ENCODE results near the gene MLX. TPM values are rescaled to one million over a fixed set of nuclear protein-coding genes. Genes with fewer than 3 reads are reported as not detected.

MLX gene
- total and polyA plus RNA-seq, 2 of the 8 experiments (the other 6 are each of a cell fraction or from before 2014, with no cell fraction given), result 27.0 to 27.5 TPM

DNA sequence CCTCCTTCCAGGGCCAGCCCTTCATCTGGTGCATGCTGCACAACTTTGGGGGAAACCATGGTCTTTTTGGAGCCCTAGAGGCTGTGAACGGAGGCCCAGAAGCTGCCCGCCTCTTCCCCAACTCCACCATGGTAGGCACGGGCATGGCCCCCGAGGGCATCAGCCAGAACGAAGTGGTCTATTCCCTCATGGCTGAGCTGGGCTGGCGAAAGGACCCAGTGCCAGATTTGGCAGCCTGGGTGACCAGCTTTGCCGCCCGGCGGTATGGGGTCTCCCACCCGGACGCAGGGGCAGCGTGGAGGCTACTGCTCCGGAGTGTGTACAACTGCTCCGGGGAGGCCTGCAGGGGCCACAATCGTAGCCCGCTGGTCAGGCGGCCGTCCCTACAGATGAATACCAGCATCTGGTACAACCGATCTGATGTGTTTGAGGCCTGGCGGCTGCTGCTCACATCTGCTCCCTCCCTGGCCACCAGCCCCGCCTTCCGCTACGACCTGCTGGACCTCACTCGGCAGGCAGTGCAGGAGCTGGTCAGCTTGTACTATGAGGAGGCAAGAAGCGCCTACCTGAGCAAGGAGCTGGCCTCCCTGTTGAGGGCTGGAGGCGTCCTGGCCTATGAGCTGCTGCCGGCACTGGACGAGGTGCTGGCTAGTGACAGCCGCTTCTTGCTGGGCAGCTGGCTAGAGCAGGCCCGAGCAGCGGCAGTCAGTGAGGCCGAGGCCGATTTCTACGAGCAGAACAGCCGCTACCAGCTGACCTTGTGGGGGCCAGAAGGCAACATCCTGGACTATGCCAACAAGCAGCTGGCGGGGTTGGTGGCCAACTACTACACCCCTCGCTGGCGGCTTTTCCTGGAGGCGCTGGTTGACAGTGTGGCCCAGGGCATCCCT lies 23.5 kb upstream of the MLX start:
- Histone ChIP-seq H3K79me2 (ENCODE audit: control insufficient read depth in 1 of 2, insufficient read depth in 2 of 2, low read length in 2 of 2) (no peaks in the 10 kb centered on the region), H3K9ac (replicated peaks in 1 of 4; ENCODE audit: extremely low read depth in 1 of 4, low read depth in 3 of 4, low read length in 3 of 4) (no peak overlapping the region)
- 92% methylated on average over 39 of the region's 39 CpGs; no CpG with 5 or more reads in 1 of the 2 experiments for WGBS, 2 experiments (ENCODE audit: extremely low coverage in 1 of 2, insufficient coverage in 1 of 2, insufficient read length in 1 of 2, insufficient replicate concordance in 2 of 2, low coverage in 1 of 2, low lambda C conversion rate in 2 of 2, missing lambda C conversion rate in 1 of 2)

More for the DNA sequence above, 23.5 kb upstream of the MLX start:
- no peak overlapping the region for H3K56ac ChIP-seq (replicated peaks; ENCODE audit: insufficient read length, low read depth, low read length)
- H3K36me3 ChIP-seq (ENCODE audit: control insufficient read depth in 2 of 4, insufficient read depth in 4 of 4, low read length in 3 of 4), result peaks cover 0 to 15% (median 8%) of the 10 kb centered on the region in 4 experiments; a peak in 5 of 8 replicates
- H2BK15ac ChIP-seq (ENCODE audit: low read length), result no peak overlapping the region
- no peak overlapping the region for H4K5ac ChIP-seq (ENCODE audit: insufficient read length, low read depth, low read length)
- CTCF ChIA-PET (ENCODE audit: partially characterized antibody), result interaction anchor here (1.1 to 2.3 kb wide), 4 partner anchors 14 to 113 kb away, joined by 3 to 6 read pairs (median 4); no protein-coding TSS in a partner anchor
- peaks cover 1 to 4% of the 10 kb centered on the region in 2 experiments for H4K20me1 ChIP-seq (replicated peaks in 1 of 2; ENCODE audit: control insufficient read depth in 1 of 2, insufficient read depth in 2 of 2, low read length in 2 of 2)
- H3K4me1 ChIP-seq (replicated peaks in 1 of 4; ENCODE audit: control insufficient read depth in 3 of 4, insufficient read depth in 4 of 4, low read length in 3 of 4), result peaks cover 0 to 5% (median 4%) of the 10 kb centered on the region in 4 experiments; a peak in 4 of 7 replicates
- DNase-seq (ENCODE audit: low read depth in 1 of 2, low spot score in 2 of 2) (no peak), FAIRE-seq (no peak)
- no peak overlapping the region for H4K8ac ChIP-seq (ENCODE audit: extremely low read depth, insufficient read depth, low read length)
- H3K18ac ChIP-seq (ENCODE audit: extremely low read depth, low read length), result no peak overlapping the region
- no peak overlapping the region for H3K4me3 ChIP-seq (ENCODE audit: extremely low read depth in 1 of 4, insufficient read depth in 2 of 4, low read depth in 3 of 4, low read length in 4 of 4)
- H2AK5ac ChIP-seq (ENCODE audit: low read depth, low read length), result no peak overlapping the region
- H3K27ac ChIP-seq (ENCODE audit: low read depth, low read length), result no peak overlapping the region
- no peak overlapping the region for H2BK120ac ChIP-seq (replicated peaks; ENCODE audit: low read depth, low read length)
- no peak overlapping the region for H3K4me2 ChIP-seq (ENCODE audit: insufficient read depth in 1 of 2, low read depth in 2 of 2, low read length in 2 of 2)
- H3K27me3 ChIP-seq (replicated peaks in 1 of 4; ENCODE audit: control insufficient read depth in 3 of 4, extremely low read depth in 1 of 4, insufficient read depth in 3 of 4, low read length in 3 of 4), result no peaks in the 10 kb centered on the region
- no peak overlapping the region for H2AFZ ChIP-seq (ENCODE audit: low read length)
- H3K23me2 ChIP-seq (ENCODE audit: low read depth, low read length), result no peaks in the 10 kb centered on the region; the same call in 1 of the 2 replicates
- no peak overlapping the region for H3K4ac ChIP-seq (replicated peaks; ENCODE audit: insufficient read length, low read depth, low read length)
- H3K23ac ChIP-seq (ENCODE audit: insufficient read length), result no peak overlapping the region
- H2BK20ac ChIP-seq (ENCODE audit: low read length), result no peak overlapping the region
- no peaks in the 10 kb centered on the region for H3K9me3 ChIP-seq (ENCODE audit: insufficient read depth in 2 of 2, low read depth in 1 of 2, low read length in 1 of 2)
- POLR2A ChIA-PET (ENCODE audit: partially characterized antibody), result interaction anchor here (0.6 kb wide), 1 partner anchor 11 kb away, joined by 3 read pairs; no protein-coding TSS in a partner anchor
- no peak overlapping the region for H2BK5ac ChIP-seq (ENCODE audit: low read depth, low read length)
- no peak overlapping the region for H2BK12ac ChIP-seq (ENCODE audit: low read depth, low read length)
- no peak overlapping the region for H4K91ac ChIP-seq (replicated peaks; ENCODE audit: insufficient read length, low read length)
- H3K79me1 ChIP-seq (ENCODE audit: low read depth, low read length), result no peaks in the 10 kb centered on the region; the same call in 1 of the 2 replicates
- H3K14ac ChIP-seq (ENCODE audit: insufficient read length), result no peak overlapping the region
